K562 (cell line): ENCODE results near the gene AFF3. TPM values are rescaled to one million over a fixed set of nuclear protein-coding genes. Genes with fewer than 3 reads are reported as not detected.
A peak's percentile ranks its signal among the peaks of the same experiment; 100 is the strongest.

Experiments used
- ATF1 ChIP-seq, 2 experiments: fragments of 450-650 bp in 1 of 2; IDR thresholded peaks; 2 replicates each; pipeline ENCODE4 v1.6.1; 2016; ENCODE audit warnings: missing compliant biosample characterization in 1 of 2, missing genetic modification characterization in 1 of 2
- KLF1 ChIP-seq: fragments of 450-650 bp; IDR thresholded peaks from 2 replicates; pipeline ENCODE4 v1.6.1; 2016; ENCODE audit warnings: missing genetic modification characterization, missing compliant biosample characterization
- MCM3 ChIP-seq: fragments of 450-650 bp; IDR thresholded peaks from 2 replicates; pipeline ENCODE4 v1.6.1; 2016
- MYNN ChIP-seq, 2 experiments: sonication (generic); formaldehyde crosslinking in 1 of 2; IDR thresholded peaks; 2 replicates each; pipeline versions ENCODE4 v1.5.0 to v1.6.1; 2016 to 2020; ENCODE audit warnings: antibody characterized with exemption in 1 of 2, missing genetic modification reagents in 1 of 2
- PYGO2 ChIP-seq: fragments of 450-650 bp; IDR thresholded peaks from 2 replicates; pipeline ENCODE4 v1.6.1; 2016; ENCODE audit warnings: mild to moderate bottlenecking, missing genetic modification characterization, moderate library complexity, missing compliant biosample characterization
- RBM17 ChIP-seq: fragments of 200-400 bp; formaldehyde crosslinking; IDR thresholded peaks from 2 replicates; pipeline ENCODE4 v1.6.1; 2017; ENCODE audit warnings: low read depth, mild to moderate bottlenecking, low read length, borderline replicate concordance
- SIN3A ChIP-seq, 2 experiments: fragments of 150-350 bp in 1 of 2; IDR thresholded peaks; 2 replicates each; pipeline ENCODE4 v1.6.1; 2011 to 2016; ENCODE audit warnings: borderline replicate concordance in 2 of 2, low read depth in 2 of 2, low read length in 2 of 2, mild to moderate bottlenecking in 2 of 2, moderate library complexity in 2 of 2; ENCODE audit not compliant: control insufficient read depth in 1 of 2
- SMARCA4 ChIP-seq: fragments of 450-650 bp; IDR thresholded peaks from 2 replicates; pipeline ENCODE4 v1.6.1; 2016
- SMC3 ChIP-seq: conservative IDR thresholded peaks from 2 replicates; pipeline ENCODE4 v1.6.1; 2011; ENCODE audit warnings: low read depth, low read length, improper control_type of control experiment; ENCODE audit not compliant: insufficient read depth
- TSC22D4 ChIP-seq: fragments of 450-650 bp; IDR thresholded peaks from 2 replicates; pipeline ENCODE4 v1.6.1; 2016; ENCODE audit warnings: missing genetic modification characterization, missing biosample characterization, control low read depth
- ZKSCAN3 ChIP-seq: fragments of 250-450 bp; sonication (Bioruptor Pico); IDR thresholded peaks from 2 replicates; pipeline ENCODE4 v1.4.0; 2020
- ZNF707 ChIP-seq: fragments of 250-450 bp; sonication (Bioruptor Pico); conservative IDR thresholded peaks from 2 replicates; pipeline ENCODE4 v1.8.0; 2022; ENCODE audit warnings: inconsistent platforms, mild to moderate bottlenecking, moderate library complexity
- polyA plus RNA-seq, 8 experiments: library from polyadenylated mRNA; depleted of rRNA in 4 of 8; stranded (reverse) in 5 of 8; unstranded in 3 of 8; fragments of >200 nt; fragmentation: Nextera tagmentation in 2 of 8; fragmentation: Illumina TruSeq in 1 of 8; extraction: Ambion mirVana in 2 of 8; extraction: Trizol in 1 of 8; gene quantifications; 2 replicates each; pipeline versions ENCODE4 v1.2.1 to v1.2.3, GENCODE V29; 2011 to 2014; ENCODE audit warnings: inconsistent platforms in 1 of 8, missing spikeins in 1 of 8
- total RNA-seq, 7 experiments: library from RNA; depleted of rRNA in 6 of 7; stranded (reverse); fragments of >200 nt in 6 of 7; fragmentation: Illumina TruSeq in 2 of 7; extraction: Trizol in 2 of 7; gene quantifications; 2 replicates each; pipeline versions ENCODE4 v1.2.1 to v1.2.3, GENCODE V29; 2011 to 2021; ENCODE audit warnings: low replicate concordance in 1 of 7
- TF ChIP-seq, protein P1 (sequence below), 2 experiments: fragments of 450-650 bp; conservative IDR thresholded peaks; 2 replicates each; pipeline ENCODE4 v1.6.1; 2017; ENCODE audit warnings: mild to moderate bottlenecking in 2 of 2, moderate library complexity in 2 of 2
- TF ChIP-seq, protein P2 (sequence below), 2 experiments: fragments of 250-450 bp in 1 of 2; fragments of 450-650 bp in 1 of 2; sonication (Bioruptor Pico) in 1 of 2; IDR thresholded peaks; 2 replicates each; pipeline versions ENCODE4 v1.6.1 to v1.8.0; 2016 to 2021; ENCODE audit warnings: mild to moderate bottlenecking in 2 of 2, moderate library complexity in 2 of 2, missing compliant biosample characterization in 1 of 2, missing genetic modification characterization in 1 of 2
- TF ChIP-seq, protein P3 (sequence below), 2 experiments: fragments of 450-650 bp; IDR thresholded peaks; 2 replicates each; pipeline ENCODE4 v1.6.1; 2016; ENCODE audit warnings: mild to moderate bottlenecking in 2 of 2, borderline replicate concordance in 1 of 2, low read depth in 1 of 2, moderate library complexity in 1 of 2

AFF3 gene
- total and polyA plus RNA-seq, 9 of the 15 experiments (the other 6 are each of a cell fraction or from before 2014, with no cell fraction given): 0.02 to 0.11 TPM; not detected in 7

DNA sequence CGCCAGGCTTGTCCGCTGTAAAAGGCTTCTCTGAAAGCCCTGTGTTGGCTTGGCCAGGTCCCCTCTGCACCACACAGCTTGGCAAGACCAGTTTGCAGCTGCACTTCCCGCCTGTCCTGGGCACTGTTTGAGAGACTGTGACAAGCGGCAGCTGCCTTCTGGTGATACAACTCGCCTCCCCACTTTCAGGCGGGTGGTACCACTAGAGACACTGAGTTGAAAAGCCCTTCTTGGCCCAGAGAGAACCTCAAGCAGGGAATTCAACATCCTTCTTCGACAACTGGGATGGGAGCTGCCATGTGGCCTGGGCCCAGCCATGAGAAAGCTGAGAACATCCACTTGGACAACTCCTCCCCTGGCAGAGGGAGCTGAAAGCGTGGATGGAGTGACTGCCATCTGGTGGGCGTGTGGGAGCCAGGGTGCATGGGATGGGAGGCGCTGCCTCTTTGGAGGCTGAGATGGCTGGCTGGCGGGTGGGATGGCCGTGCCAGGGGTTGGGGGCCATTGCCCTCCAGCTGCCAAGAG, 527.1 kb downstream of the AFF3 start (continued):
- TF ChIP-seq, protein P1, sequence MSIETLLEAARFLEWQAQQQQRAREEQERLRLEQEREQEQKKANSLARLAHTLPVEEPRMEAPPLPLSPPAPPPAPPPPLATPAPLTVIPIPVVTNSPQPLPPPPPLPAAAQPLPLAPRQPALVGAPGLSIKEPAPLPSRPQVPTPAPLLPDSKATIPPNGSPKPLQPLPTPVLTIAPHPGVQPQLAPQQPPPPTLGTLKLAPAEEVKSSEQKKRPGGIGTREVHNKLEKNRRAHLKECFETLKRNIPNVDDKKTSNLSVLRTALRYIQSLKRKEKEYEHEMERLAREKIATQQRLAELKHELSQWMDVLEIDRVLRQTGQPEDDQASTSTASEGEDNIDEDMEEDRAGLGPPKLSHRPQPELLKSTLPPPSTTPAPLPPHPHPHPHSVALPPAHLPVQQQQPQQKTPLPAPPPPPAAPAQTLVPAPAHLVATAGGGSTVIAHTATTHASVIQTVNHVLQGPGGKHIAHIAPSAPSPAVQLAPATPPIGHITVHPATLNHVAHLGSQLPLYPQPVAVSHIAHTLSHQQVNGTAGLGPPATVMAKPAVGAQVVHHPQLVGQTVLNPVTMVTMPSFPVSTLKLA (conservative IDR thresholded peaks at IDR 0.05): no peak
- TF ChIP-seq TSC22D4 (tag) (no peak), KLF1 (tag) (no peak), SIN3A (IDR thresholded peaks at IDR 0.05; ENCODE audit: borderline replicate concordance in 2 of 2, control insufficient read depth in 1 of 2, low read depth in 2 of 2, low read length in 2 of 2) (no peak), ZKSCAN3 (CRISPR knock-in tag) (no peak), MCM3 (no peak), ZNF707 (CRISPR knock-in tag) (no peak), SMC3 (peak; percentile 39; the same call in 1 of the 2 replicates), RBM17 (no peak), MYNN (IDR thresholded peaks at IDR 0.05) (no peak), MYNN (CRISPR knock-in tag; IDR thresholded peaks at IDR 0.05) (no peak), ATF1 (CRISPR knock-in tag; IDR thresholded peaks at IDR 0.05) (no peak), ATF1 (tag; IDR thresholded peaks at IDR 0.05) (no peak), SMARCA4 (no peak), PYGO2 (tag) (peak; percentile 41; the same call in 1 of the 2 replicates)
- TF ChIP-seq, protein P2, sequence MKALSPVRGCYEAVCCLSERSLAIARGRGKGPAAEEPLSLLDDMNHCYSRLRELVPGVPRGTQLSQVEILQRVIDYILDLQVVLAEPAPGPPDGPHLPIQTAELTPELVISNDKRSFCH (CRISPR knock-in tag; IDR thresholded peaks at IDR 0.05): no peak
- TF ChIP-seq, protein P2 (tag; IDR thresholded peaks at IDR 0.05): no peak
- TF ChIP-seq, protein P3, sequence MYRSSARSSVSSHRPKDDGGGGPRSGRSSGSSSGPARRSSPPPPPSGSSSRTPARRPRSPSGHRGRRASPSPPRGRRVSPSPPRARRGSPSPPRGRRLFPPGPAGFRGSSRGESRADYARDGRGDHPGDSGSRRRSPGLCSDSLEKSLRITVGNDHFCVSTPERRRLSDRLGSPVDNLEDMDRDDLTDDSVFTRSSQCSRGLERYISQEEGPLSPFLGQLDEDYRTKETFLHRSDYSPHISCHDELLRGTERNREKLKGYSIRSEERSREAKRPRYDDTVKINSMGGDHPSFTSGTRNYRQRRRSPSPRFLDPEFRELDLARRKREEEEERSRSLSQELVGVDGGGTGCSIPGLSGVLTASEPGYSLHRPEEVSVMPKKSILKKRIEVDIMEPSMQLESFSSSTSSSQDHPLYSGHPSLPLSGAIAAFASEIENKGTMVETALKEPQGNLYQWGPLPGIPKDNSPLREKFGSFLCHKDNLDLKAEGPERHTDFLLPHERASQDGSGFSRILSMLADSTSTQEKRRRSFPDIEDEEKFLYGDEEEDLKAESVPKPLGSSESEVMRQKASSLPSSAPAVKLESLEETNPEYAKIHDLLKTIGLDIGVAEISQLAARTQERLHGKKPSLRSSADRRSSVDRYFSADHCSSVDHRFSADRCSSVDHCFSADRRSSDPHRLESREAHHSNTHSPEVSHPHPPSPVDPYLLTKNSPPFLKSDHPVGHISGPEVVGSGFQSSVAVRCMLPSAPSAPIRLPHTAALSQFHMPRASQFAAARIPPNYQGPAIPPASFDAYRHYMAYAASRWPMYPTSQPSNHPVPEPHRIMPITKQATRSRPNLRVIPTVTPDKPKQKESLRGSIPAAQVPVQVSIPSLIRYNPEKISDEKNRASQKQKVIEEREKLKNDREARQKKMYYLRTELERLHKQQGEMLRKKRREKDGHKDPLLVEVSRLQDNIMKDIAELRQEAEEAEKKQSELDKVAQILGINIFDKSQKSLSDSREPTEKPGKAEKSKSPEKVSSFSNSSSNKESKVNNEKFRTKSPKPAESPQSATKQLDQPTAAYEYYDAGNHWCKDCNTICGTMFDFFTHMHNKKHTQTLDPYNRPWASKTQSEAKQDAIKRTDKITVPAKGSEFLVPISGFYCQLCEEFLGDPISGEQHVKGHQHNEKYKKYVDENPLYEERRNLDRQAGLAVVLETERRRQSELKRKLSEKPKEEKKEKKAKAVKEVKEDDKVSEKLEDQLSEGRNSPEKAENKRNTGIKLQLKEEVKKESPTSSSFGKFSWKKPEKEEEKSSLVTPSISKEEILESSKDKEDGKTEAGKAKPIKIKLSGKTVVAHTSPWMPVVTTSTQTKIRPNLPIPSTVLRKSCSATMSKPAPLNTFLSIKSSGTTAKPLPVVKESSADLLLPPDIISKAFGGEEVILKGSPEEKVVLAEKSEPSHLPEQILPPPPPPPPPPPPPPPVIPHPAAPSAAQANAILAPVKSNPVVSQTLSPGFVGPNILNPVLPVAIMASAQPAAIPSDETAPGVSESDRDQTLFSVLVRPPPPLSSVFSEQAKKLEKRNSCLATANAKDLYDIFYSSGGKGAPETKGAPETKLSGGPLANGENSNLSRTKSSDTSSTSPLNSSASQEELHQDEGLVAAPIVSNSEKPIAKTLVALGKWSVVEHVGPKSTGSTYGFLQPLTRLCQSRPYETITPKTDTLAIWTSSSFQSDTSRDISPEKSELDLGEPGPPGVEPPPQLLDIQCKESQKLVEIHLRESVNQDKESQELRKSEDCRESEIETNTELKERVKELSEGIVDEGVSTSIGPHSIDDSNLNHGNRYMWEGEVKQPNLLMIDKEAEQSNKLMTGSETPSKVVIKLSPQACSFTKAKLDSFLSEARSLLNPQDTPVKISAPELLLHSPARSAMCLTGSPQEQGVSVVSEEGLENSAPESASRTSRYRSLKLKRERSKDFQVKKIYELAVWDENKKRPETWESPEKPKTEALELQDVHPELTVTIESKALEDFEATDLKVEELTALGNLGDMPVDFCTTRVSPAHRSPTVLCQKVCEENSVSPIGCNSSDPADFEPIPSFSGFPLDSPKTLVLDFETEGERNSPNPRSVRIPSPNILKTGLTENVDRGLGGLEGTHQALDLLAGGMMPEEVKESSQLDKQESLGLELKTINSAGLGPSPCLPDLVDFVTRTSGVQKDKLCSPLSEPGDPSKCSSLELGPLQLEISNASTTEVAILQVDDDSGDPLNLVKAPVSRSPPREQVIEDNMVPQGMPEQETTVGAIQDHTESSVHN (IDR thresholded peaks at IDR 0.05; ENCODE audit: borderline replicate concordance in 1 of 2, low read depth in 1 of 2): no peak
